ENCODE measurements around the gene POLR1E. TPM values are rescaled to one million over a fixed set of nuclear protein-coding genes. Genes with fewer than 3 reads are reported as not detected.

The POLR1E gene
- total RNA-seq, 1 donor from 2014 or later = 26.1 TPM

DNA sequence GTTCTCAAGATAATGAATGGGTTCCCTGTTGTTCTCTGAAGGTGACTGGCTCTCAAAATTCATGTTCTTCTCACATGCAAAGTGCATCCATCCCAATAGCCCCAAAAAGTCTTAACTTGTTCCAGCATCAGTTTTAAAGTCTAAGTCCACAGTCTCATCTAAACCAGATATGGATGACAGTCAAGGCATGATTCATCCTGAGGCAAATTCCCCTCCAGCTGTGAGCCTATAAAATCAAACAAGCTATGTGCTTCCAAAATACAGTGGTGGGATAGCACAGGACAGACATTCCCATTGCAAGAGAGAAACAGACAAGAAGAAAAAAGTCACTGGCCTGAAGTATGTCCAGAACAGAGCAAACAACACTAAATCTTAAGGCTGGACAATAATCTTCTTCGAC lies 65.0 kb downstream of the POLR1E start:
- Mint-ChIP-seq H3K9me3 (no peaks in the 10 kb centered on the region), H3K4me3 (no peak overlapping the region), H3K27me3 (ENCODE audit: low read depth) (no peaks in the 10 kb centered on the region), H3K27ac (no peak overlapping the region), H3K36me3 (peaks cover 5% of the 10 kb centered on the region), H3K4me1 (no peaks in the 10 kb centered on the region)
- TF ChIP-seq, protein P1, sequence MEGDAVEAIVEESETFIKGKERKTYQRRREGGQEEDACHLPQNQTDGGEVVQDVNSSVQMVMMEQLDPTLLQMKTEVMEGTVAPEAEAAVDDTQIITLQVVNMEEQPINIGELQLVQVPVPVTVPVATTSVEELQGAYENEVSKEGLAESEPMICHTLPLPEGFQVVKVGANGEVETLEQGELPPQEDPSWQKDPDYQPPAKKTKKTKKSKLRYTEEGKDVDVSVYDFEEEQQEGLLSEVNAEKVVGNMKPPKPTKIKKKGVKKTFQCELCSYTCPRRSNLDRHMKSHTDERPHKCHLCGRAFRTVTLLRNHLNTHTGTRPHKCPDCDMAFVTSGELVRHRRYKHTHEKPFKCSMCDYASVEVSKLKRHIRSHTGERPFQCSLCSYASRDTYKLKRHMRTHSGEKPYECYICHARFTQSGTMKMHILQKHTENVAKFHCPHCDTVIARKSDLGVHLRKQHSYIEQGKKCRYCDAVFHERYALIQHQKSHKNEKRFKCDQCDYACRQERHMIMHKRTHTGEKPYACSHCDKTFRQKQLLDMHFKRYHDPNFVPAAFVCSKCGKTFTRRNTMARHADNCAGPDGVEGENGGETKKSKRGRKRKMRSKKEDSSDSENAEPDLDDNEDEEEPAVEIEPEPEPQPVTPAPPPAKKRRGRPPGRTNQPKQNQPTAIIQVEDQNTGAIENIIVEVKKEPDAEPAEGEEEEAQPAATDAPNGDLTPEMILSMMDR (IDR thresholded peaks at IDR 0.05; ENCODE audit: unreplicated experiment) = no peak
- DNase-seq (ENCODE audit: low spot score in 2 of 2, unreplicated experiment in 2 of 2) = no peak

DNA sequence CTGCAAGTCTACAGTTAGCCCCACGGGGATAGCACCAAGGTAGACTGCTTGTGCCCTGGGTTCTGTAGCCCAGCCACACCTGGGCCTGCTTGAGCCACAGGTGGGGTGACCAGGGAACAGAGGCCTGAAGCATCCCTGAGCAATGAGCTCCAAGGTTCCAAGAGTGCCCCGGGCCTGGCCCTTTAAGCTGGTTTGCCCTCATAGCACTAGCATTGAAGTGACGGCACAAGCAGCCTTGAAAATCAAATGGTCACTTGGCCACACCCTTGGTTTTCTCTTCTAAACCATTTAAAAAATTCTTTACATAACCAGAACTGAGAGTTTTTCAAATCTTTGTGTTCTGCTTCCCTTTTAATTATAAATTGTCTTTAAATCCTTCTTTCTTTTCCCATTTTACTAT lies 65.7 kb downstream of the POLR1E start:
- Mint-ChIP-seq H3K27me3 (ENCODE audit: low read depth) (no peaks in the 10 kb centered on the region), H3K4me3 (no peak overlapping the region), H3K4me1 (no peaks in the 10 kb centered on the region), H3K9me3 (no peaks in the 10 kb centered on the region), H3K27ac (no peak overlapping the region), H3K36me3 (peaks cover 6% of the 10 kb centered on the region)
- TF ChIP-seq, protein P1 (IDR thresholded peaks at IDR 0.05; ENCODE audit: unreplicated experiment) = no peak
- no peak for DNase-seq (ENCODE audit: low spot score in 2 of 2, unreplicated experiment in 2 of 2)

DNA sequence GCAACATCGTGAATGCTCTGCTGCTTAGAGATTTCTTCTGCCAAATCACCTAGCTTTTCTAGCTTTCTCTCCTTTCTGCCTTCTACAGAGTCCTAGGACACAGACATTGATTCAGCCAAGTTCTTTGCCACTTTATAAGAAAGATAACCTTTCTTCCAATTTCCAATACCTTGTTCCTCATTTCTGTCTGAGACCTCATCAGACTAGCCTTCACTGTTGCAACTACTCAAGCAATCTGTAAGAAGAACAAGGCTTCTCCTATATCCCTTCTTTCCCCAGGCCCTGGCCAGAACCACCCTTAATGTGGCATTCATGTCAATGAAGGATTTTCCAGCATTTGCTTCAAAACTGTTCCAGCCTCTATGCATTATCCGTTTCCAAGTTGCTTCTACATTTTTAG lies 66.1 kb downstream of the POLR1E start:
- H3K4me1 Mint-ChIP-seq = no peaks in the 10 kb centered on the region
- DNase-seq (ENCODE audit: low spot score in 2 of 2, unreplicated experiment in 2 of 2) = no peak
- no peak overlapping the region for H3K4me3 Mint-ChIP-seq
- H3K36me3 Mint-ChIP-seq = peaks cover 8% of the 10 kb centered on the region
- H3K9me3 Mint-ChIP-seq = no peaks in the 10 kb centered on the region
- TF ChIP-seq, protein P1 (IDR thresholded peaks at IDR 0.05; ENCODE audit: unreplicated experiment) = no peak
- H3K27me3 Mint-ChIP-seq (ENCODE audit: low read depth) = no peaks in the 10 kb centered on the region
- H3K27ac Mint-ChIP-seq = no peak overlapping the region

Other genes starting within 250 kb of the POLR1E start
- gene GRHPR, start 63.3 kb upstream of the POLR1E start, total RNA-seq = 99.5 to 106 TPM (median 102 TPM) in 3 replicates
- 34.2 to 35.3 TPM (median 35.2 TPM) in 3 replicates for gene ZBTB5, start 20.5 kb upstream of the POLR1E start, total RNA-seq
- 22.0 to 26.6 TPM (median 24.1 TPM) in 3 replicates for gene FBXO10, start 90.4 kb downstream of the POLR1E start, total RNA-seq
- 81.4 to 87.2 TPM (median 83.4 TPM) in 3 replicates for gene TOMM5, start 106.6 kb downstream of the POLR1E start, total RNA-seq
- gene FRMPD1, start 165.0 kb downstream of the POLR1E start, total RNA-seq = 0.45 to 0.78 TPM (median 0.50 TPM) in 3 replicates